BLaER1 treated with 17β-estradiol and CSF1 and Interleukin-3, amounts not matched to agents 10 nM and 100 nM (cell line): ENCODE measurements around the gene KIR2DL1.
"Not testable (repeated sequence)": the region's sequence is repeated elsewhere in the genome, so short reads cannot be mapped to it uniquely, and the experiment has no call there.

Experiments
- H3K27ac ChIP-seq, 11 experiments: shearing (Covaris generic); formaldehyde crosslinking; 2 replicates each; pipeline ENCODE4 v1.8.1; 2022
- H3K27me3 ChIP-seq, 11 experiments: shearing (Covaris generic); formaldehyde crosslinking; 2 replicates each; pipeline ENCODE4 v1.8.1; 2022
- H3K36me3 ChIP-seq, 11 experiments: shearing (Covaris generic); formaldehyde crosslinking; 2 replicates each; pipeline ENCODE4 v1.8.1; 2022
- H3K4me1 ChIP-seq, 10 experiments: shearing (Covaris generic); formaldehyde crosslinking; 2 replicates each; pipeline ENCODE4 v1.8.1; 2022
- H3K4me2 ChIP-seq, 11 experiments: shearing (Covaris generic); formaldehyde crosslinking; 2 replicates each; pipeline ENCODE4 v1.8.1; 2022
- H3K4me3 ChIP-seq, 10 experiments: shearing (Covaris generic); formaldehyde crosslinking; 2 replicates each; pipeline ENCODE4 v1.8.1; 2022
- H3K9ac ChIP-seq, 11 experiments: shearing (Covaris generic); formaldehyde crosslinking; 2 replicates each; pipeline ENCODE4 v1.8.1; 2022
- H3K9me3 ChIP-seq, 11 experiments: shearing (Covaris generic); formaldehyde crosslinking; replicated peaks in 1 of 11; 2 replicates each; pipeline ENCODE4 v1.8.1; 2022
- H4K20me1 ChIP-seq, 11 experiments: shearing (Covaris generic); formaldehyde crosslinking; 2 replicates each; pipeline ENCODE4 v1.8.1; 2022
- Cebpa-rat ChIP-seq, 11 experiments: shearing (Covaris generic); IDR thresholded peaks; 2 replicates each; pipeline ENCODE4 v1.8.1; 2022

Gene KIR2DL1

DNA sequence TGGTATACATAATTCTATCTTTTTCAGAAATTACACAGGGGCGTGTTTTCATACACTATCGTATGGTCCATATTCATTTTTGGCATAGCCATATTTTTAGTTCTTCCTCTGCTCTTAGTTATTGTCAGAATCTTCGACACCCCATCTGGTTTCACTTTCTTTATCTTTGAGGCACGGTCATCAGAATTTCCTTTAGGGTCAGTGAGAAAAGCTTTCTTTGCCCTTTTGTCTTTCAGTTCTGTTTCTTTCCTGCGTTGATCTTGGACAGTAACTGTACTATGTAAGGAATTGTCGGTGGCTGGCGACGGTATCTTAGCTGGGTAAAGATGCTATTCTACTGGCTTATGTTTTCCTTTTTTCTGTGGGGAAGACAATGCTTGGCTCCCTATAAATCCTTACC is 23.2 kb downstream of the KIR2DL1 start:
- peaks cover 0 to 6% (median 0%) of the 10 kb centered on the region in 11 experiments; a peak in 6 of 22 replicates for H3K9me3 ChIP-seq
- TF ChIP-seq Cebpa-rat (IDR thresholded peaks at IDR 0.05) = no peak
- no peaks in the 10 kb centered on the region for H3K27me3 ChIP-seq
- H3K4me2 ChIP-seq = peak overlapping the region in 4 of 11 experiments; percentile 60 to 72 (median 64); a peak in 11 of 22 replicates
- peak overlapping the region in 9 of 11 experiments; percentile 44 to 81 (median 65); a peak in 17 of 22 replicates for H3K27ac ChIP-seq
- peak overlapping the region; percentile 23 to 68 (median 46); a peak in 17 of 20 replicates for H3K4me3 ChIP-seq
- no peaks in the 10 kb centered on the region for H4K20me1 ChIP-seq
- H3K9ac ChIP-seq = peak overlapping the region; percentile 35 to 76 (median 64); a peak in 21 of 22 replicates
- H3K36me3 ChIP-seq = no peaks in the 10 kb centered on the region
- H3K4me1 ChIP-seq = peaks cover 0 to 41% (median 19%) of the 10 kb centered on the region in 10 experiments; a peak in 19 of 20 replicates

GRCh38 chr19:54795758-54796157 is 26.2 kb downstream of the KIR2DL1 start:
- H3K9me3 ChIP-seq = peaks cover 0 to 25% (median 9%) of the 10 kb centered on the region in 11 experiments; a peak in 14 of 22 replicates
- no peaks in the 10 kb centered on the region for H3K36me3 ChIP-seq
- H3K4me1 ChIP-seq = peaks cover 0 to 38% (median 17%) of the 10 kb centered on the region in 10 experiments; a peak in 19 of 20 replicates
- no peak overlapping the region; a peak in 3 of 22 replicates for H3K4me2 ChIP-seq
- H3K27ac ChIP-seq = peak overlapping the region in 1 of 11 experiments; percentile 14; a peak in 4 of 22 replicates
- H3K9ac ChIP-seq = peak overlapping the region in 4 of 11 experiments; percentile 1 to 54 (median 40); a peak in 9 of 22 replicates
- H3K27me3 ChIP-seq = no peaks in the 10 kb centered on the region
- TF ChIP-seq Cebpa-rat (IDR thresholded peaks at IDR 0.05) = peak in 6 of 11 experiments; percentile 51 to 94 (median 75); a peak in 10 of 22 replicates
- no peaks in the 10 kb centered on the region for H4K20me1 ChIP-seq
- peak overlapping the region in 4 of 10 experiments; percentile 8 to 49 (median 32); a peak in 6 of 20 replicates for H3K4me3 ChIP-seq

- H3K4me2 ChIP-seq = no peak within 1 kb of the TSS
- no peak within 1 kb of the TSS for H3K27ac ChIP-seq
- H3K36me3 ChIP-seq = no peaks in the 10 kb centered on the region
- no peak within 1 kb of the TSS for H3K9ac ChIP-seq
- H3K4me1 ChIP-seq = peaks cover 0 to 3% (median 0%) of the 10 kb centered on the region in 10 experiments; a peak in 1 of 20 replicates
- H4K20me1 ChIP-seq = no peaks in the 10 kb centered on the region
- no peak for TF ChIP-seq Cebpa-rat (IDR thresholded peaks at IDR 0.05)
- no peaks in the 10 kb centered on the region for H3K27me3 ChIP-seq
- H3K9me3 ChIP-seq = peaks cover 0 to 36% (median 7%) of the 10 kb centered on the region in 11 experiments; a peak in 14 of 22 replicates
- H3K4me3 ChIP-seq = no peak within 1 kb of the TSS
Measured at GRCh38 chr19:54803410-54803809, 33.8 kb downstream of the KIR2DL1 start, which contains the start of gene KIR2DL4. TSS of gene KIR2DL4 (plus strand) at chr19:54803610. CDS start at chr19:54803652, 42 bp downstream.

DNA sequence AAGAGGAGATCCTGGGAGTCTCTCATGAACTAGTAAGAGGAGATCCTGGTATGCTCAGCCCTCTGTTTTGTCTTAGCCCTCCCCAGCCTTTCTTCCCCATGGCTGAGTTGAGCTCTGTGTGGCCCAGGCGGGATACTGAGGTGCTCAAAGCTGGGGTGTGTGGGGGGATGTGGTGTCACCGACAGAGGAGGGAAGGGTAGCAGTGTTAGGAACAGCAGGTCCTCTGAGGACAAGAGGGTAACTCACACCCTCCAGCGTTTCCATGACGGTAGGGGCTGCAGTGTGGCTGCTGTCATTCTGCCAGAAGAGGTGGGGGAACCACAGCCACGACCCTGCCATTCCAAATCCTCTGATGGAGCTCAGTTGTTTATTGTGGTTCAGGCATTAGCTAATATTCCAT is 34.5 kb downstream of the KIR2DL1 start:
- no peak overlapping the region for H3K4me2 ChIP-seq
- TF ChIP-seq Cebpa-rat (IDR thresholded peaks at IDR 0.05) = no peak
- peaks cover 0 to 3% (median 0%) of the 10 kb centered on the region in 10 experiments; a peak in 1 of 20 replicates for H3K4me1 ChIP-seq
- H3K27me3 ChIP-seq = no peaks in the 10 kb centered on the region
- peaks cover 2 to 37% (median 9%) of the 10 kb centered on the region in 11 experiments; a peak in 16 of 22 replicates for H3K9me3 ChIP-seq
- no peaks in the 10 kb centered on the region for H3K36me3 ChIP-seq
- H3K4me3 ChIP-seq = no peak overlapping the region
- no peak overlapping the region for H3K27ac ChIP-seq
- no peak overlapping the region for H3K9ac ChIP-seq
- H4K20me1 ChIP-seq = no peaks in the 10 kb centered on the region

- H3K27ac ChIP-seq = no peak overlapping the region
- H3K36me3 ChIP-seq = no peaks in the 10 kb centered on the region
- H3K9me3 ChIP-seq = peaks cover 5 to 37% (median 8%) of the 10 kb centered on the region in 11 experiments; a peak in 17 of 22 replicates
- no peak overlapping the region for H3K9ac ChIP-seq
- H3K4me1 ChIP-seq = peaks cover 0 to 3% (median 0%) of the 10 kb centered on the region in 10 experiments; a peak in 1 of 20 replicates
- TF ChIP-seq Cebpa-rat (IDR thresholded peaks at IDR 0.05) = no peak
- H3K4me3 ChIP-seq = no peak overlapping the region
- no peaks in the 10 kb centered on the region for H3K27me3 ChIP-seq
- H3K4me2 ChIP-seq = no peak overlapping the region
- no peaks in the 10 kb centered on the region for H4K20me1 ChIP-seq
Measured at GRCh38 chr19:54804571-54804970, 35.0 kb downstream of the KIR2DL1 start.

GRCh38 chr19:54805665-54806515 is 36.3 kb downstream of the KIR2DL1 start:
- Histone ChIP-seq H3K27ac (no peak overlapping the region), H3K9me3 (peaks cover 2 to 43% (median 15%) of the 10 kb centered on the region in 11 experiments; a peak in 20 of 22 replicates), H3K36me3 (no peaks in the 10 kb centered on the region), H3K27me3 (no peaks in the 10 kb centered on the region), H3K4me1 (peaks cover 0 to 3% (median 0%) of the 10 kb centered on the region in 10 experiments; a peak in 1 of 20 replicates), H3K4me2 (no peak overlapping the region), H3K9ac (no peak overlapping the region), H3K4me3 (no peak overlapping the region), H4K20me1 (no peaks in the 10 kb centered on the region)
- TF ChIP-seq Cebpa-rat (IDR thresholded peaks at IDR 0.05) = no peak

GRCh38 chr19:54806516-54806838 is 36.9 kb downstream of the KIR2DL1 start:
- no peaks in the 10 kb centered on the region for H3K27me3 ChIP-seq
- peaks cover 8 to 49% (median 21%) of the 10 kb centered on the region in 11 experiments for H3K9me3 ChIP-seq
- TF ChIP-seq Cebpa-rat (IDR thresholded peaks at IDR 0.05) = no peak
- no peaks in the 10 kb centered on the region for H3K36me3 ChIP-seq
- no peak overlapping the region for H3K4me2 ChIP-seq
- no peaks in the 10 kb centered on the region for H4K20me1 ChIP-seq
- H3K27ac ChIP-seq = no peak overlapping the region
- no peak overlapping the region for H3K9ac ChIP-seq
- no peak overlapping the region for H3K4me3 ChIP-seq
- peaks cover 0 to 3% (median 0%) of the 10 kb centered on the region in 10 experiments; a peak in 1 of 20 replicates for H3K4me1 ChIP-seq

DNA sequence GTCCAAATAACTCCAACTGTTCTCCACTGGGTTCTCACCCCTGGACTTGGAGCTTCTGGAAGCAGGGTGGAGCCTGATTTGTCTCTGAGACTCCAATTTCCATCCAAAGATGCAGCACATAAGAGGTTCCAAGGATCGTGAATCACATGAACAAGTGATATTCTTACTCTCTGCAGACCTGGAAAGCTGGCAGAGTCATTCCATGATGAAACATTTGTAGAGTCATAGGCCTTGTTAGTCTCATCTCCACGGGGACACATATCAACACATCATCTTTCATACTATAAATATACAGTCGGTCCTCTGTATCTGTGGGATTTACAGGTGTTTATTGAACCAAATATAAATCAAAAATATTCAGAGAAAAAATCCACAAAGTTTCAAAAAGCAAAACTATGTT is 45.0 kb downstream of the KIR2DL1 start:
- H3K9ac ChIP-seq, H3K36me3 ChIP-seq, H3K27ac ChIP-seq, H4K20me1 ChIP-seq, H3K4me3 ChIP-seq, H3K4me2 ChIP-seq, H3K27me3 ChIP-seq: not testable (repeated sequence)
- peaks cover 22 to 37% (median 30%) of the 10 kb centered on the region in 11 experiments for H3K9me3 ChIP-seq
- peaks cover 0 to 10% (median 6%) of the 10 kb centered on the region in 10 experiments; a peak in 10 of 20 replicates for H3K4me1 ChIP-seq

- Histone ChIP-seq H3K4me1 (peaks cover 0 to 10% (median 6%) of the 10 kb centered on the region in 10 experiments; a peak in 10 of 20 replicates), H3K9me3 (peaks cover 14 to 20% (median 16%) of the 10 kb centered on the region in 11 experiments)
- H3K9ac ChIP-seq, H3K4me3 ChIP-seq, H4K20me1 ChIP-seq, H3K36me3 ChIP-seq, H3K27me3 ChIP-seq, H3K27ac ChIP-seq, H3K4me2 ChIP-seq: not testable (repeated sequence)
Measured at GRCh38 chr19:54816251-54816650, 46.7 kb downstream of the KIR2DL1 start, which contains the start of gene KIR3DL1. TSS of gene KIR3DL1 (plus strand) at chr19:54816468.
